ENCODE results near the gene SDK2. TPM values are rescaled to one million over a fixed set of nuclear protein-coding genes. Genes with fewer than 3 reads are reported as not detected.

The SDK2 gene
- total RNA-seq, 1 donor from 2014 or later, result 1.4 TPM

- no peak for TF ChIP-seq CTCF (IDR thresholded peaks at IDR 0.05)
- H3K4me3 ChIP-seq, result no peak overlapping the region
- H3K27ac ChIP-seq, result no peak overlapping the region
- intact Hi-C loops (cut with DNase I), result no loop called here
- DNase-seq (no peak), ATAC-seq (no peak)
- no peaks in the 10 kb centered on the region for H3K27me3 ChIP-seq (ENCODE audit: low read depth)
- no peaks in the 10 kb centered on the region for H3K9me3 ChIP-seq
- no peaks in the 10 kb centered on the region for H3K36me3 ChIP-seq
- H3K4me1 ChIP-seq, result no peaks in the 10 kb centered on the region
Measured at GRCh38 chr17:73350864-73351263, 293.4 kb downstream of the SDK2 start.

DNA sequence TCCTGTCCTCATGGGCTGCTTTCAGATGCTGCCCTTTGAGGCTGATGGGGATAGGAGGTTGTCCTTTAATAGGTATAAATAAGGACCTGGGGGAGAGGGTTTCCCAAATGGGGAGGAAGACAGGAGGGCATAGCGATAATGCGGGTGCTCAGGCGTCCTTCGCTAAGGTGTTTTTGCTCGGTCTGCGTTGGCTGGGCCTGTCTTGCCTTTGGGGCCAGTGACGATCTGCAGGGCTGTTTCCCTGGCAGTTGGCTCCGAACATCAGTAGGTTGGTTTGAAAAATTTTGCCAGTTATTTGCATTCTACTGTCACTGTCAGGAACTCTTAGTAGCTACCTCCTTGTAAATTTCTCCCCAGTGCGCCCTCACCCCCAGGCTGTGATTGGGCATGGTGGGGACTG is 294.6 kb downstream of the SDK2 start:
- intact Hi-C loops (cut with DNase I), result no loop called here
- no peak overlapping the region for H3K4me3 ChIP-seq
- H3K27me3 ChIP-seq (ENCODE audit: low read depth), result no peaks in the 10 kb centered on the region
- no peaks in the 10 kb centered on the region for H3K9me3 ChIP-seq
- H3K27ac ChIP-seq, result no peak overlapping the region
- H3K36me3 ChIP-seq, result no peaks in the 10 kb centered on the region
- no peak for ATAC-seq
- no peaks in the 10 kb centered on the region for H3K4me1 ChIP-seq
- DNase-seq, result no peak
- no peak for TF ChIP-seq CTCF (IDR thresholded peaks at IDR 0.05)

- Histone ChIP-seq H3K27ac (no peak overlapping the region), H3K36me3 (no peaks in the 10 kb centered on the region), H3K9me3 (no peaks in the 10 kb centered on the region), H3K4me3 (no peak overlapping the region), H3K27me3 (ENCODE audit: low read depth) (no peaks in the 10 kb centered on the region), H3K4me1 (no peaks in the 10 kb centered on the region)
- ATAC-seq (no peak), DNase-seq (no peak)
- intact Hi-C loops (cut with DNase I), result no loop called here
- no peak for TF ChIP-seq CTCF (IDR thresholded peaks at IDR 0.05)
Measured at GRCh38 chr17:73349138-73349537, 295.1 kb downstream of the SDK2 start.

- H3K36me3 ChIP-seq, result no peaks in the 10 kb centered on the region
- no peak overlapping the region for H3K27ac ChIP-seq
- H3K9me3 ChIP-seq, result no peaks in the 10 kb centered on the region
- no peak overlapping the region for H3K4me3 ChIP-seq
- DNase-seq, result no peak
- TF ChIP-seq CTCF (IDR thresholded peaks at IDR 0.05), result no peak
- intact Hi-C loops (cut with DNase I), result no loop called here
- H3K27me3 ChIP-seq (ENCODE audit: low read depth), result no peaks in the 10 kb centered on the region
- ATAC-seq, result no peak
- H3K4me1 ChIP-seq, result peaks cover 2% of the 10 kb centered on the region
Measured at GRCh38 chr17:73348829-73349095, 295.5 kb downstream of the SDK2 start.

DNA sequence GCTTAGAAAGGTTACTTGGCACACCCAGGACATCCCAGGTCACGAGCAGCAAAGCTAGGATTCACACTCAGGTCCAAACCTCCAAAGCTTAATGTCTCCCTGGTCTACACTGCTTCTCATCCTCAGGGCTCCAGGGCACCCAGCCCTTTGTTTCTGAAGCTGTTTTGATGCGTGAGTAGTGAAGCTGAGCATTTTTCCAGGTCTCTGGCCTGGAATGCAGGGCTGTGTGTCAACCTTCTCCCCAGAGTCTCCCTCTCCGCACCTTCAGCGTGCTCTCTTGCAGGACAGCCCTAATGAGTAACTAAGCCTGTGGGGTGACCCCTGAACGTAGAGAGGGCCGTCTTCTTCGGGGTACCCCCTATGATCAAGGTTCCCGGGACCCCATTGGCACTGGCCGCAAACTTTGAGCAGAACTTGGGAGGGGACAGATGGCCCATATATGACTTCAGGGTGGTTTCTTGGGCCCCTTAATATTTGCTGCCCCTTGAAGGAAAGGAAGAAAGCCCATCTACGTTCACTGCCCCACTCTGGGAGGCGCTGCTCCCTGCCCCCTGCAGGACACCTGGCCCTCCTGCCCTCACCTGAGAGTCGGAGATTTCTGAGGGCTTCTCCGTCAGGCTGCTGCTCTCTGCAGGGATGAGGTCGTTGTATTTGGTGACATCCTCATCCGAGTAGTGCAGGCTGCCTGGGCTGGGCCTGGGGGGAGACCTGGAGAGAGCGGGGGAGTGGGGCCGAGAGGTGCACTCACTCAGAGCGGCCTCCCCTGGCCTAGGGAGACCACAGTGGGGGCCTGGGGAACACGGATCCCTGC is 296.0 kb downstream of the SDK2 start:
- Histone ChIP-seq H3K27ac (no peak overlapping the region), H3K4me3 (no peak overlapping the region), H3K9me3 (no peaks in the 10 kb centered on the region), H3K36me3 (no peaks in the 10 kb centered on the region), H3K4me1 (peaks cover 7% of the 10 kb centered on the region), H3K27me3 (ENCODE audit: low read depth) (no peaks in the 10 kb centered on the region)
- no peak for TF ChIP-seq CTCF (IDR thresholded peaks at IDR 0.05)
- ATAC-seq (no peak), DNase-seq (no peak)
- intact Hi-C loops (cut with DNase I), result no loop called here
